GM12864 (cell line): Measurements from ENCODE around the gene NEK6.
A peak's percentile ranks its signal among the peaks of the same experiment; 100 is the strongest.

Source experiments
- DNase-seq: peaks from one replicate; pipeline ENCODE4 v3.0.0-alpha.2; 2011; ENCODE audit warnings: low read depth
- H3K4me3 ChIP-seq: 2 replicates; pipeline ENCODE4 v1.5.1; 2011; ENCODE audit warnings: mild to moderate bottlenecking, low read depth, low read length, control low read depth
- CTCF ChIP-seq: IDR thresholded peaks from 2 replicates; pipeline ENCODE4 v1.5.1; 2011; ENCODE audit warnings: low read depth, mild to moderate bottlenecking, moderate library complexity, low read length, control low read depth, inconsistent platforms; ENCODE audit errors: missing control alignments

Gene NEK6

DNA sequence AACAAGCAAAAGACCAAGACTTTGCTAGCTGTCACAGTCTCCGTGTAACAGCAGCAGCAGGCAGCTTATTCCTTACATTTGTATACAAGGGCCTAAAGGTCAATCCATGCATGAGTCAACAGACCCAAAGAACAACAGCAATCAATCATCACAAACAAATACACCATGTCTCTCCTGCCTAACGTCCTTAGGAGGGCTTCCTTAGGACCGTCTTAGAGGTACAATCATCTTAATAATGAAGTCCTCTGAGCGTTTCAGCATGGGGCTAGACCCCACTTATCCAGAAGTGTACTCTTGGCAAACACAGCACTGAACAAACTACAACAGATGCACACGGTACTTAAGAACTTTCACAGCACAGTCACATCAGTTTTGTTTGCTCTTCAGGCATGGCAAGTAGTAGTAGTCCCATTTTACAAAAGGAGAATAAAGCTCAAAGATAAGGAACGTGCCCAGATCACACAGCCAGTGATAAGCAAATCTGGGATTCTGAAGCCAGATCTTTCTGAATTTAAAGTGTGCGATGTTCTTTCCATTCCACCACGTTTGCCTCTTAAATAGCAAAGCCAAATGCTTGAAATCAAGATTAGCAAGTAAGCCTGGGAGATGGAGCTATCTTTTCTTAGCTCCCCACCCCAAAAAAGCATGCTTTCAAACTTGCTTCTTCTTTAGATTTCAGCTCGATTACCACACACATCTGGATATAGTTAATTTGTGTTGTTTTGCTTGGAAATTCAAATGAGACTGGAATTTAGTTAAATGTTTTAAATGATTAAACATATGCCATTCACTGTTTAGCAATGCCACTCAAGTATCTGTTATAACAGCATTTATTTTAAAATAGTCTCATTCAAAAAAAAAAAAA lies 133.3 kb downstream of the NEK6 start:
- TF ChIP-seq CTCF, result no peak
- DNase-seq, result no peak

GRCh38 chr9:124392254-124392870 lies 134.6 kb downstream of the NEK6 start:
- DNase-seq, result no peak
- TF ChIP-seq CTCF, result no peak
- no peak overlapping the region for H3K4me3 ChIP-seq

More for the DNA sequence above, 133.3 kb downstream of the NEK6 start:
- H3K4me3 ChIP-seq, result no peak overlapping the region

DNA sequence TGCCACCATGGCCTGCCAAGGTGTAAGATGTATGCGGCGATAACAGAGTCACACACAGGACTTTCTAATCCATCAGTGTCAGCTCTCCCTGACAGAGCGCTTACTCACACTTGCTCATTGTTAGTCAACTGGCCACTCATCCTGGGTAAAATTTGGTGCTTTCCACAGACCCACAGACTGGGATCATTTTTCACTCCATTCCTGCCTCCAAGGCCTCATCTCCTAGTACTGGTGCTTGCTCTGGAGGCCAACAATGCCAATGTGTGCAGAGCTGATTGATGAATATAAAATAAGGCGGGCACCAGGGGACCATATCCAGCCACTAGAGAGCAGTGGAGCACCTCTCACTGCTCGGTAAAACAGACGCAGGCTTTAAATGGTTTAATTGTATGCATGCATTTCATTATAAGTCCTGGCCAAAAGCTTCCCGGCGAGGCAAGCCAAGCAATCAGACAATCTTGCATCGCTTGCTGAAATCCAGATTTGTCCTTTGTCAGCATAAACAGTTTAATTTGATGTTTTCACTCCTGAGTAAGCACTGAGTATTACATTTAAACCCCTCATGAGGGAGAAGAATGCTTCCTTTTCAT lies 135.2 kb downstream of the NEK6 start:
- no peak for DNase-seq
- TF ChIP-seq CTCF, result peak; percentile 8
- H3K4me3 ChIP-seq, result no peak overlapping the region

- H3K4me3 ChIP-seq, result no peak overlapping the region
- no peak for DNase-seq
- TF ChIP-seq CTCF, result no peak
Observed at GRCh38 chr9:124394167-124394566, 136.4 kb downstream of the NEK6 start.

DNA sequence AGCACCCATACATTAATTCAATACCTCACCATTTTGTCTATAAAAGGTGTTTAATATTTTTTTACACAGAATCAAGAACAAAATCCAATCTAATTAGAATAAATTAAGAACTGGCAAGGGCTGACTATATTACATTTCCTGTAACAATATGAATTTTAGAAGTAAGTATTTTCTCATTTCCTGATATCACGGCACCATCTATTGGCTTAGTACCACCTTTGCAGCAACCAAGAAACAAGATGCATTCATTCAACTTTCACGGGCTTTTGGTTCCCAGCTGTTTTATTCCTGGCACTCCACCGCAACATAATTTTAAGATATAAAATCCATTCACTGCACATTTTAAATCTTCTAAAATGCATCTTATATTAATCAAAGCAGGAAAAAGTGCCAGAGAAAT lies 136.8 kb downstream of the NEK6 start:
- peak; percentile 11 for TF ChIP-seq CTCF
- H3K4me3 ChIP-seq, result no peak overlapping the region
- no peak for DNase-seq

- no peak for DNase-seq
- H3K4me3 ChIP-seq, result no peak overlapping the region
- no peak for TF ChIP-seq CTCF
Observed at GRCh38 chr9:124395826-124396225, 138.1 kb downstream of the NEK6 start.
